Lung (tissue), 12 donors: ENCODE results near the gene ABCC10. TPM values are rescaled to one million over a fixed set of nuclear protein-coding genes. Genes with fewer than 3 reads are reported as not detected.
"Not testable (repeated sequence)": the region's sequence is repeated elsewhere in the genome, so short reads cannot be mapped to it uniquely, and the experiment has no call there.

Experiments
- ATAC-seq: fragments of 200-7000 bp; cut with Tn5 transposase; one replicate; pipeline ENCODE4 v1.9.1; 2020; ENCODE audit warnings: moderate number of reproducible peaks; ENCODE audit not compliant: insufficient read depth, low FRiP score
- DNase-seq, 3 donors: peaks; one replicate each; pipeline ENCODE4 v3.0.0-alpha.2; 2013 to 2017
- H3K27ac ChIP-seq, 2 donors: one replicate each; pipeline ENCODE4 v1.5.1; 2013; ENCODE audit warnings: mild to moderate bottlenecking in 2 of 2, moderate library complexity in 2 of 2, control low read depth in 1 of 2, inconsistent platforms in 1 of 2, low read depth in 1 of 2, low read length in 1 of 2
- H3K27me3 ChIP-seq, 3 donors: one replicate each; pipeline ENCODE4 v1.5.1; 2013; ENCODE audit warnings: low read length in 2 of 3; ENCODE audit not compliant: control insufficient read depth in 3 of 3, insufficient read depth in 3 of 3
- H3K36me3 ChIP-seq, 4 donors: one replicate each; pipeline ENCODE4 v1.5.1; 2013; ENCODE audit warnings: low read length in 4 of 4, mild to moderate bottlenecking in 1 of 4, moderate library complexity in 1 of 4; ENCODE audit not compliant: control insufficient read depth in 4 of 4, insufficient read depth in 4 of 4
- H3K4me1 ChIP-seq, 5 donors: one replicate each; pipeline ENCODE4 v1.5.1; 2013; ENCODE audit warnings: low read length in 5 of 5, mild to moderate bottlenecking in 2 of 5, moderate library complexity in 1 of 5; ENCODE audit not compliant: control insufficient read depth in 5 of 5, insufficient read depth in 5 of 5
- H3K4me3 ChIP-seq: one replicate; pipeline ENCODE4 v1.5.1; 2013; ENCODE audit warnings: mild to moderate bottlenecking, control low read depth, moderate library complexity
- H3K9ac ChIP-seq, 2 donors: one replicate each; pipeline ENCODE4 v1.5.1; 2013; ENCODE audit warnings: low read length in 2 of 2, control low read depth in 1 of 2; ENCODE audit not compliant: insufficient read depth in 1 of 2
- H3K9me3 ChIP-seq, 4 donors: one replicate each; pipeline ENCODE4 v1.5.1; 2013; ENCODE audit warnings: low read length in 3 of 4, mild to moderate bottlenecking in 1 of 4, moderate library complexity in 1 of 4; ENCODE audit not compliant: control insufficient read depth in 4 of 4, insufficient read depth in 3 of 4
- WGBS, 2 donors: extraction: QIAGEN DNeasy Blood & Tissue Kit; methylation state at CpG; one replicate each; pipeline ENCODE4 v1.1.7; 2013; 5-methylcytosine and 5-hydroxymethylcytosine counted together
- polyA plus RNA-seq, 2 donors: library from polyadenylated mRNA; stranded (reverse); fragments of 200-250 nt; gene quantifications; one replicate each; pipeline ENCODE4 v1.2.1, GENCODE V29; 2013
- total RNA-seq, 2 donors: library from RNA; depleted of rRNA in 1 of 2; stranded (reverse); fragments of >200 nt in 1 of 2; gene quantifications; one replicate each; pipeline ENCODE4 v1.2.1, GENCODE V29; 2014 to 2021
- TF ChIP-seq, protein P1 (sequence below): IDR thresholded peaks from 2 replicates; pipeline ENCODE4 v1.5.1; 2012; ENCODE audit warnings: mild to moderate bottlenecking; ENCODE audit errors: control extremely low read depth, extremely low read depth
- donor health status: control.
- donor health status: control.
- donor health status: Bipolar disorder and iron deficiency.
- donor health status: healthy.
- donor health status: DM: yes; HTN: yes; CAD: no.

ABCC10 gene
- total and polyA plus RNA-seq, 4 donors, result 15.7 to 43.3 (median 26.2) TPM

GRCh38 chr6:43457643-43458042, 30.3 kb downstream of the ABCC10 start:
- peaks cover 0 to 4% (median 0%) of the 10 kb centered on the region in 4 donors for H3K9me3 ChIP-seq
- peaks cover 0 to 6% (median 3%) of the 10 kb centered on the region in 4 donors for H3K36me3 ChIP-seq
- TF ChIP-seq, protein P1, sequence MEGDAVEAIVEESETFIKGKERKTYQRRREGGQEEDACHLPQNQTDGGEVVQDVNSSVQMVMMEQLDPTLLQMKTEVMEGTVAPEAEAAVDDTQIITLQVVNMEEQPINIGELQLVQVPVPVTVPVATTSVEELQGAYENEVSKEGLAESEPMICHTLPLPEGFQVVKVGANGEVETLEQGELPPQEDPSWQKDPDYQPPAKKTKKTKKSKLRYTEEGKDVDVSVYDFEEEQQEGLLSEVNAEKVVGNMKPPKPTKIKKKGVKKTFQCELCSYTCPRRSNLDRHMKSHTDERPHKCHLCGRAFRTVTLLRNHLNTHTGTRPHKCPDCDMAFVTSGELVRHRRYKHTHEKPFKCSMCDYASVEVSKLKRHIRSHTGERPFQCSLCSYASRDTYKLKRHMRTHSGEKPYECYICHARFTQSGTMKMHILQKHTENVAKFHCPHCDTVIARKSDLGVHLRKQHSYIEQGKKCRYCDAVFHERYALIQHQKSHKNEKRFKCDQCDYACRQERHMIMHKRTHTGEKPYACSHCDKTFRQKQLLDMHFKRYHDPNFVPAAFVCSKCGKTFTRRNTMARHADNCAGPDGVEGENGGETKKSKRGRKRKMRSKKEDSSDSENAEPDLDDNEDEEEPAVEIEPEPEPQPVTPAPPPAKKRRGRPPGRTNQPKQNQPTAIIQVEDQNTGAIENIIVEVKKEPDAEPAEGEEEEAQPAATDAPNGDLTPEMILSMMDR, result no peak
- ATAC-seq, result no peak
- H3K4me1 ChIP-seq, result peaks cover 0 to 3% (median 0%) of the 10 kb centered on the region in 5 donors
- peaks cover 0 to 18% (median 10%) of the 10 kb centered on the region in 3 donors for H3K27me3 ChIP-seq
- no peak overlapping the region for H3K9ac ChIP-seq
- no peak for DNase-seq
- no peak overlapping the region for H3K4me3 ChIP-seq
- 64 to 71% methylated on average over 7 to 9 of the region's 9 CpGs for WGBS, 2 donors
- H3K27ac ChIP-seq, result no peak overlapping the region

- DNase-seq, H3K4me1 ChIP-seq, H3K27ac ChIP-seq, ATAC-seq, H3K36me3 ChIP-seq, H3K9me3 ChIP-seq, H3K9ac ChIP-seq, H3K4me3 ChIP-seq: not testable (repeated sequence)
- 94% methylated on average over 15 of the region's 15 CpGs for WGBS, 2 donors
- peaks cover 0 to 19% (median 10%) of the 10 kb centered on the region in 3 donors for H3K27me3 ChIP-seq
These were observed 30.8 kb downstream of the ABCC10 start for GRCh38 chr6:43458154-43458553.

GRCh38 chr6:43459535-43459934, 32.2 kb downstream of the ABCC10 start:
- ATAC-seq (no peak), DNase-seq (no peak)
- 70 to 75% methylated on average over 1 of the region's 1 CpG for WGBS, 2 donors
- H3K27me3 ChIP-seq, result peaks cover 0 to 24% (median 10%) of the 10 kb centered on the region in 3 donors
- H3K27ac ChIP-seq, result no peak overlapping the region
- peaks cover 0 to 2% (median 0%) of the 10 kb centered on the region in 4 donors for H3K9me3 ChIP-seq
- TF ChIP-seq, protein P1, result no peak
- H3K9ac ChIP-seq, result no peak overlapping the region
- H3K36me3 ChIP-seq, result no peaks in the 10 kb centered on the region
- H3K4me3 ChIP-seq, result no peak overlapping the region
- peaks cover 0 to 3% (median 0%) of the 10 kb centered on the region in 5 donors for H3K4me1 ChIP-seq

GRCh38 chr6:43460032-43460431, 32.7 kb downstream of the ABCC10 start:
- whole genome bisulfite sequencing, 2 donors, result 65 to 85% methylated on average over 4 of the region's 4 CpGs
- no peak overlapping the region for H3K4me3 ChIP-seq
- TF ChIP-seq, protein P1, result no peak
- H3K27ac ChIP-seq, result no peak overlapping the region
- DNase-seq, result no peak
- H3K9ac ChIP-seq, result no peak overlapping the region
- ATAC-seq, result no peak
- H3K9me3 ChIP-seq, result peaks cover 0 to 2% (median 0%) of the 10 kb centered on the region in 4 donors
- peaks cover 0 to 3% (median 0%) of the 10 kb centered on the region in 5 donors for H3K4me1 ChIP-seq
- peaks cover 0 to 24% (median 10%) of the 10 kb centered on the region in 3 donors for H3K27me3 ChIP-seq
- H3K36me3 ChIP-seq, result no peaks in the 10 kb centered on the region
